ENCODE data around the gene SMARCA2.

GRCh38 chr9:2151171-2151570 lies 136.0 kb downstream of the SMARCA2 start:
- TF ChIP-seq EZH2 (IDR thresholded peaks at IDR 0.05; ENCODE audit: borderline replicate concordance, insufficient read depth, low read length, poor library complexity, severe bottlenecking) (no peak), CTCF (IDR thresholded peaks at IDR 0.05; ENCODE audit: poor library complexity, severe bottlenecking) (no peak), POLR2AphosphoS5 (IDR thresholded peaks at IDR 0.05) (no peak), EP300 (conservative IDR thresholded peaks at IDR 0.05; ENCODE audit: poor library complexity, severe bottlenecking) (no peak), RAD21 (conservative IDR thresholded peaks at IDR 0.05) (no peak), SMC3 (conservative IDR thresholded peaks at IDR 0.05; ENCODE audit: poor library complexity) (no peak)
